SK-N-MC (cell line): ENCODE results near the gene ZBTB7C.

Source experiments
- EZH2 ChIP-seq: fragments of 200-600 bp; sonication (generic); IDR thresholded peaks from one replicate; pipeline ENCODE4 v1.6.1; 2017; ENCODE audit warnings: antibody characterized with exemption
- FOXP2 ChIP-seq: optimal IDR thresholded peaks from 2 replicates; pipeline ENCODE3; 2011; ENCODE audit warnings: mild to moderate bottlenecking, moderate library complexity; ENCODE audit not compliant: insufficient read depth; ENCODE audit errors: extremely low read length, control extremely low read depth
- POLR2AphosphoS5 ChIP-seq: IDR thresholded peaks from 2 replicates; pipeline ENCODE4 v1.6.1; 2012; ENCODE audit warnings: mild to moderate bottlenecking, low read depth, low read length, borderline replicate concordance

- no peak for TF ChIP-seq EZH2
- TF ChIP-seq POLR2AphosphoS5 = no peak
- no peak for TF ChIP-seq FOXP2
Observed at GRCh38 chr18:48358868-48359267, 50.3 kb downstream of the ZBTB7C start.
